Activated CD4-positive, alpha-beta T cell treated with anti-CD3 and anti-CD28 coated beads for 1 hour (primary cell): Measurements from ENCODE around the gene C14orf93.
"Not testable (repeated sequence)": the region's sequence is repeated elsewhere in the genome, so short reads cannot be mapped to it uniquely, and the experiment has no call there.

Experiments used
- DNase-seq: peaks from one replicate; pipeline ENCODE4 v3.0.0-alpha.2; 2020

Gene C14orf93

DNA sequence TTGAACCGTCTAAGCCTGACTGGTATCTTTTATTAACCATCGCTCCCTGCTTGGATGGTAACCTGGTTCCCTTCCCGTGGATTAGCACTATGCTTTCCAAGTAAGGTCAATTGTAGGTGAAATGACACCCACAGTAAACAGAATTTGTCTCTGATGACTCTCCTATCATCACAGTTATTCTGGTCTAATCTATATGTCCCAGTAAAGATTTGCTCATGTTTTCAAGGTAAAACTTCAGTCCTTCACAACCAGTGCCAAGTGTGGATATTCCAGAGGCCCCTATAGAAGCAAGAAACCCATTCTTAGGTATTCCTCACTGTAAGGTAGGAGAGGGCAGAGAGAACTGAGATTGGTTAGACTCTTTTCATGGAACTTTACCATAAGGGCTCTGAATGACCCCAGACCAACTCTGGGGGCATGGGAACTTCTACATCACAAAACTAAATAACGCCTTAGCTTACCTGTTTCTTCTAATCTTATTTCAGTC, 43.1 kb downstream of the C14orf93 start:
- no peak for DNase-seq

DNA sequence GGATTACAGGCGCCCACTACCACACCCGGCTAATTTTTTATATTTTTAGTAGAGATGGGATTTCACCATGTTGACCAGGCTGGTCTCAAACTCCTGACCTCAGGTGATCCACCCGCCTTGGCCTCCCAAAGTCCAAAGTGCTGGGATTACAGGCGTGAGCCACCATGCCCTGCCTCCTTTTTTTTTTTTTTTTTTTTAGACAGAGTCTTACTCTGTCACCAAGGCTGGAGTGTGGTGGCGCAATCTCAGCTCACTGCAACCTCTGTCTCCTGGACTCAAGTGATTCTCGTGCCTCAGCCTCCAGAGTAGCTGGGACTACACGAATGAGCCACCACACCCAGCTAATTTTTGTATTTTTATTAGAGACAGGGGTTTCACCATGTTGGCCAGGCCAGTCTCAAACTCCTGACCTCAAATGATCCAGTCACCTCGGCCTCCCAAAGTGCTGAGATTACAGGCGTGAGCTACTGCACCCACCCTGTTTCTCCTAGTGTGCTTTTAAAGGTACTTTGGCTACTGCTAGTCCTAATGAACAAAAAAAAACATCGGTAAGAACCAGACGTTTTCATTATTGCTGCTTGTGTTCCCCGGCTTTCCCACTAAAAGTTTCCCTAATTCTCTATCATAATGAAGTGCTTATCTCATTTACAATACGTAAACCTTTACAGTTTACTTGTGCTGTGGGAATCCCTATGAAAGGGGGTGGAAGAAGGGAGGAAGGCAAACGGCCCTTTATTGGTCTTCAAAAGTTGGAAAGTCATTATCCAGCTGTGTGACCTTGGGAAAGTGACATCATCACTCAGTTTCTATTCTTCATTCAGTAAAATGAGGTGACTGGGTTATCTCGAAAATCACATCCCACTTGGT, 43.8 kb downstream of the C14orf93 start:
- DNase-seq = not testable (repeated sequence)

DNA sequence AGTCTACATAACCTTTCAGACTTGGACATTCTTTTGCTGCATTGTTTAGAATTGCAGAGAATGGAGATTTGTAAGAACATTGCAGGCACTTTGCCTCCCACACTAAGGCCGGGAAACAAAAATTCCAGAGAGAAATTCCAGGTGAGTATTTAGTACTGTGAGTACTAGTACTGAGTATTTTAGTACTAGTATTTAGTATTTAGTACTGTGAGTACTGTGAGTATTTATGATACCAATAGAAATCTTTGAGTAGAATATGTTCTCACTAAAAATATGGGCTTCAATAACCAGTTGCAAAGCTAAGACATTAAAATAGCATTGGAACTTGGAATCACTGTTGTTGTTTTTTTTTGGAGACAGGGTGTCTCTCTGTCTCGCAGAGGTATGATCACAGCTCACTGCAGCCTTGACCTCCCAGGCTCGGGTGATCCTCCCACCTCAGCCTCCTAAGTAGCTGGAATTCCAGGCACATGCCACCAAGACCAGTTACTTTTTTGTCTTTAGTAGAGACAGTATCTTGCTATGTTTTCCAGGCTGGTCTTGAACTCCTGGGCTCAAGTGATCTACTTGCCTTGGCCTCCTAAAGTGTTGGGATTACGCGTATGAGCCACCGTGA, 47.8 kb downstream of the C14orf93 start:
- DNase-seq = no peak

DNA sequence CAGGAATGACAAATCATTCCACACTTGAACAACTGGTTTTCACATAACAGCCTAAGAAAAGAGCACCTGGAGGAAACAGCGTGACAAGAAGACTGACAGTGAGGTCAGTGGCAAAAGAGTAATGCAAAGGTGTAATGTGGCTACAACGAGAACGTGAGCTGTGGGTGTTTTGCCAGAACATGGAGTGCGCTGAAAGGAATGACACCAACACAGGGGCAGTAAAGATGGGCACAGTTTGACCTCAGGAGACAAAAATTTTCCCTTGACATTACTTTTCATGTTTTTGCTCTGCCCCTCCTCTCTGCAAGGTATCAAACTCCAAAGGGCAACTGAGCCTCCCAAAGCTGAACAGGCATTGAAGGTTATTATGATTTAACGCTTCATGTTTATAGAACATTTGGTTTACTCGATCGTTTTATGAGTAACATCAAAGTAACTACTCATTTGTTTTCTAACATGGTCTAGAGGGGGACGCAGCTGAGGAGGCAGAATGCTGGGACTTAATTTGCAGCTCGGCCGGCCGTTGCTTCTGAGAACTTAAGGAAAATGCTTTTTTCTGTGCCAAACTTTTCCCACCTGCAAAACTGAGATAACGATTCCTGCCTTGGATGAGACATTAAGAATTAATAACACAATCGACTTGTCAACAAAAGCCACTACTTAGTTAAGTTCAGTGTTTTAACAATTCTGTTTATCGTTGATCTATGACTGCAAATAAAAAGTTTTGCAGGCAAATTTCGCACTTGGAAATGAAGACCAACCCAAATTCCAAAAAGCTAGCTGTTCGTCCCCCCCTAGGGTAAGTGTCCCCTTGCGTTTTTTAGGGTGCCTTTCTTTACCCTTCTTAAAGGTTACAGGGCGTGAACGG, 54.0 kb downstream of the C14orf93 start:
- DNase-seq = no peak

DNA sequence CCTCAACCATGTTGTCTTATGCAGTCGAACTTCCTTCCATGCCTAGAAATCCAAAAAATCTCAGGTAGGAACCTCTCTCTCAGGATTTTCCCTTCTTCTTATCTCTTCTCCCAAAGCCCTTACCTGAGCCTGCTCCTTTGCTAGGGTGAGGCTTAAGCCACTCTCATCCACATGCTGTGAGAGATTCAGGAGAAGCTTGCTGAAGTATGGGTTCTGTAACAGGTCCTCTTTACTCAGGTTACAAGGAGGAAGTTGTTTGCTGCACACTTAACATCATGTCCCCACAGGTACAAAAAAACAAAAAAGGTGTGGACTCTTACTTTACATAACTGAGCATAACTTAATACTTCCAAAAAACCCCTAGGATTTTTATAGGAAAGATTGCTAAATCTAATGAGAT, 57.5 kb downstream of the C14orf93 start:
- no peak for DNase-seq

DNA sequence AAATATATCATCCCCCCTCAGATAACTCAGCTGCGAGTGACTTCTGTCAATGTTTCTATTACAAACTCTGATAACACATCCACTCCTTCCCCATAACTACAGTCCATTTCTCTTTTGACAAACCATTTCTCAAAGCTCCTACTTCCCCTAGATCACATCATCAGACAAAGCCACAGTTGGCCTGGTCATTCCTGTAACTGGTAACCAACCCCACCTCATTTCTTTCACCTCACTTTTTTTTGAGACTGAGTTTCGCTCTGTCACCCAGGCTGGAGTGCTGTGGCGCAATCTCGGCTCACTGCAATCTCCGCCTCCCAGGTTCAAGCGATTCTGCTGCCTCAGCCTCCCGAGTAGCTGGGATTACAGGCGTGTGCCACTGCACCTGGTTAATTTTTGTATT, 58.1 kb downstream of the C14orf93 start:
- DNase-seq = not testable (repeated sequence)

DNA sequence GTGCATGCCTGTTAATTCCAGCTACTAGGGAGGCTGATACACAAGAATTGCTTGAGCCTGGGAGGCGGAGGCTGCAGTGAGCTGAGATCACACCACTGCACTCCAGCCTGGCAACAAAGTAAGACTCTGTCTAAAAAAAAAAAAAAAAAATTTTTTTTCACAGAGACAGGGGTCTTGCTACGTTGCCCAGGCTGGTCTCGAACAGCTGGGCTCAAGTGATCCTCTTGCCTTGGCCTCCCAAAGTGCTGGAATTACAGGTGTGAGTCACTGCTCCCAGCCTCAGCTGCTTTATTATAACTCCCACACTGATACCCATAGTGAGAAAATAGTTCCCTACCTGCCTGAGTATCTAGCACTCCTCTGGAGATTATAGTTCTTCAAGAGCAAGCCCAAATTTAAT, 64.3 kb downstream of the C14orf93 start:
- DNase-seq = no peak

DNA sequence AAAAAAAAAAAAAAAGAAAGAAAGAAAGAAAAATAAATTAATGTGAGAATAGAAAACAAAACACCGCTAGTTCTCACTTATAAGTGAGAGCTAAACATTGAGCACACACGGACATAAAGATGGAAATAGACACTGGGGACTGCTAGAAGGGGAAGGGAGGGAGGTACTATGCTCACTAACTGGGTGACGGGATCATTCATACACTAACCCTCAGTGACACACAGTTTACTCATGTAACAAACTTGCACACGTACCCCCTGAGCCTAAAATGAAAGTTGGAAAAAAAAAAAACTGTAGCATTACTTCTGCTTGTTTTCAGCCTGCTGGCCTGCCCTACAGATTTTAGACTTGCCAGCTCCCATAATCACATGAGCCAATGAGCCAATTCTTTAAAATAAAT, 70.3 kb downstream of the C14orf93 start:
- DNase-seq = no peak
